Tibial nerve (tissue), 4 donors: ENCODE data around the gene JAZF1.

ENCODE experiments used
- EP300 ChIP-seq, 2 donors: sonication (generic); formaldehyde crosslinking; IDR thresholded peaks; one replicate each; pipeline ENCODE4 v1.6.1; 2017; ENCODE audit warnings: antibody characterized with exemption in 2 of 2, mild to moderate bottlenecking in 1 of 2
- POLR2A ChIP-seq, 2 donors: fragments of 450-650 bp; IDR thresholded peaks; one replicate each; pipeline ENCODE4 v1.6.1; 2017; ENCODE audit warnings: antibody characterized with exemption in 2 of 2, mild to moderate bottlenecking in 2 of 2, moderate library complexity in 2 of 2
- TF ChIP-seq, protein P1 (sequence below), 5 experiments: fragments of 200-600 bp in 3 of 5; fragments of 450-650 bp in 2 of 5; sonication (generic) in 3 of 5; IDR thresholded peaks; one replicate each; pipeline ENCODE4 v1.5.1; 2016 to 2019; ENCODE audit warnings: antibody characterized with exemption in 5 of 5, mild to moderate bottlenecking in 3 of 5, moderate library complexity in 2 of 5

DNA sequence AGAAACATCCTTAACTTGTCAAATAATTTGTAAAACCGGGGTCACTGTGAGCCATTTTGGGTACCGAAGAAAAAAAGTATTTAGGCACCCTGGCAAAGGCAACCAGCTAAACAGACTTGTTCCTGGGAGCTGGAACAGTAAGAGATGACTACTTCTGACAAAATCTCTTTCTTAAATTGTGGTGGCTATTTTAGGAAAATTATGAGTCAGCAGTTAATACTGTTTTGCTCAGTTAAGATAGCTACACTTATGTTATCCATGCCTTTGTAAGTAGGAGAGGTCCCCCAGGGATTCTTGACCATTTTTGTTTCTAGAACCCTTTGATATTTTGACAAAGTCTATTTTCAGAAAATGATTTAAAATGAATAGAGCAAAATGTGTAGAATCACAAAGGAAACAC, 372.0 kb downstream of the JAZF1 start:
- TF ChIP-seq, protein P1, sequence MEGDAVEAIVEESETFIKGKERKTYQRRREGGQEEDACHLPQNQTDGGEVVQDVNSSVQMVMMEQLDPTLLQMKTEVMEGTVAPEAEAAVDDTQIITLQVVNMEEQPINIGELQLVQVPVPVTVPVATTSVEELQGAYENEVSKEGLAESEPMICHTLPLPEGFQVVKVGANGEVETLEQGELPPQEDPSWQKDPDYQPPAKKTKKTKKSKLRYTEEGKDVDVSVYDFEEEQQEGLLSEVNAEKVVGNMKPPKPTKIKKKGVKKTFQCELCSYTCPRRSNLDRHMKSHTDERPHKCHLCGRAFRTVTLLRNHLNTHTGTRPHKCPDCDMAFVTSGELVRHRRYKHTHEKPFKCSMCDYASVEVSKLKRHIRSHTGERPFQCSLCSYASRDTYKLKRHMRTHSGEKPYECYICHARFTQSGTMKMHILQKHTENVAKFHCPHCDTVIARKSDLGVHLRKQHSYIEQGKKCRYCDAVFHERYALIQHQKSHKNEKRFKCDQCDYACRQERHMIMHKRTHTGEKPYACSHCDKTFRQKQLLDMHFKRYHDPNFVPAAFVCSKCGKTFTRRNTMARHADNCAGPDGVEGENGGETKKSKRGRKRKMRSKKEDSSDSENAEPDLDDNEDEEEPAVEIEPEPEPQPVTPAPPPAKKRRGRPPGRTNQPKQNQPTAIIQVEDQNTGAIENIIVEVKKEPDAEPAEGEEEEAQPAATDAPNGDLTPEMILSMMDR (IDR thresholded peaks at IDR 0.05), result no peak
- no peak for TF ChIP-seq POLR2A (IDR thresholded peaks at IDR 0.05)
- TF ChIP-seq EP300 (IDR thresholded peaks at IDR 0.05), result no peak
